OCI-LY3 (cell line): ENCODE data around the gene LILRA5.

Source experiments
- EZH2phosphoT487 ChIP-seq: fragments of 200-600 bp; shearing (Covaris generic); IDR thresholded peaks from 2 replicates; pipeline ENCODE4 v1.6.1; 2018; ENCODE audit warnings: antibody characterized with exemption, mixed run types, low read depth
- TF ChIP-seq, protein P1 (sequence below): fragments of 200-600, 300-600 bp; sonication (generic); IDR thresholded peaks from 2 replicates; pipeline ENCODE4 v1.5.1; 2014; ENCODE audit warnings: antibody characterized with exemption, low read length, low read depth

DNA sequence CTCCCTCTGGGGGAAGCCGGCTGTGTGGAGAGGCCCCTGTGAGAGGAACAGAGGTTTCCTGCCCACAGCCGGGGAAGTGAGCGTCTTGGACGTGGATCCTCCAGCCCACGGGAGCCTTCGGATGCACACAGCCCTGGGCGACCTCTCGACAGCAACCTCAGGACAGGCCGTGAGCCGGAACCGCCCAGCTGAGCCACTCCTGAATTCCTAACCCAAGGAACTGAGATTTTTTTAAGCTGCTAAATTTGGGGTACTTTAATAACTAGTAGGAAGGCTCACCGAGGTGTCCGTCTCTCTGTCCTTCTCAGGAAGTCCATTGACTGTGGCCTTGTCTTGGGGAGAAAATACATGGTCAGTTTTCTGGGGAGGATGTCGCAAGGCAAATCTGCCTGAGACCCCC is 42.7 kb upstream of the LILRA5 start:
- TF ChIP-seq, protein P1, sequence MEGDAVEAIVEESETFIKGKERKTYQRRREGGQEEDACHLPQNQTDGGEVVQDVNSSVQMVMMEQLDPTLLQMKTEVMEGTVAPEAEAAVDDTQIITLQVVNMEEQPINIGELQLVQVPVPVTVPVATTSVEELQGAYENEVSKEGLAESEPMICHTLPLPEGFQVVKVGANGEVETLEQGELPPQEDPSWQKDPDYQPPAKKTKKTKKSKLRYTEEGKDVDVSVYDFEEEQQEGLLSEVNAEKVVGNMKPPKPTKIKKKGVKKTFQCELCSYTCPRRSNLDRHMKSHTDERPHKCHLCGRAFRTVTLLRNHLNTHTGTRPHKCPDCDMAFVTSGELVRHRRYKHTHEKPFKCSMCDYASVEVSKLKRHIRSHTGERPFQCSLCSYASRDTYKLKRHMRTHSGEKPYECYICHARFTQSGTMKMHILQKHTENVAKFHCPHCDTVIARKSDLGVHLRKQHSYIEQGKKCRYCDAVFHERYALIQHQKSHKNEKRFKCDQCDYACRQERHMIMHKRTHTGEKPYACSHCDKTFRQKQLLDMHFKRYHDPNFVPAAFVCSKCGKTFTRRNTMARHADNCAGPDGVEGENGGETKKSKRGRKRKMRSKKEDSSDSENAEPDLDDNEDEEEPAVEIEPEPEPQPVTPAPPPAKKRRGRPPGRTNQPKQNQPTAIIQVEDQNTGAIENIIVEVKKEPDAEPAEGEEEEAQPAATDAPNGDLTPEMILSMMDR, result no peak
- no peak for TF ChIP-seq EZH2phosphoT487
